Stimulated activated naive CD4-positive, alpha-beta T cell treated with Interleukin-2 at 50 U/mL for 16 hours (primary cell): Measurements from ENCODE around the gene SSNA1.

Experiments used
- DNase-seq: peaks from one replicate; lab custom pipeline; 2025; lab: John Stamatoyannopoulos, UW

Gene SSNA1

GRCh38 chr9:137168573-137168903 lies 19.9 kb upstream of the SSNA1 start:
- no peak for DNase-seq

DNA sequence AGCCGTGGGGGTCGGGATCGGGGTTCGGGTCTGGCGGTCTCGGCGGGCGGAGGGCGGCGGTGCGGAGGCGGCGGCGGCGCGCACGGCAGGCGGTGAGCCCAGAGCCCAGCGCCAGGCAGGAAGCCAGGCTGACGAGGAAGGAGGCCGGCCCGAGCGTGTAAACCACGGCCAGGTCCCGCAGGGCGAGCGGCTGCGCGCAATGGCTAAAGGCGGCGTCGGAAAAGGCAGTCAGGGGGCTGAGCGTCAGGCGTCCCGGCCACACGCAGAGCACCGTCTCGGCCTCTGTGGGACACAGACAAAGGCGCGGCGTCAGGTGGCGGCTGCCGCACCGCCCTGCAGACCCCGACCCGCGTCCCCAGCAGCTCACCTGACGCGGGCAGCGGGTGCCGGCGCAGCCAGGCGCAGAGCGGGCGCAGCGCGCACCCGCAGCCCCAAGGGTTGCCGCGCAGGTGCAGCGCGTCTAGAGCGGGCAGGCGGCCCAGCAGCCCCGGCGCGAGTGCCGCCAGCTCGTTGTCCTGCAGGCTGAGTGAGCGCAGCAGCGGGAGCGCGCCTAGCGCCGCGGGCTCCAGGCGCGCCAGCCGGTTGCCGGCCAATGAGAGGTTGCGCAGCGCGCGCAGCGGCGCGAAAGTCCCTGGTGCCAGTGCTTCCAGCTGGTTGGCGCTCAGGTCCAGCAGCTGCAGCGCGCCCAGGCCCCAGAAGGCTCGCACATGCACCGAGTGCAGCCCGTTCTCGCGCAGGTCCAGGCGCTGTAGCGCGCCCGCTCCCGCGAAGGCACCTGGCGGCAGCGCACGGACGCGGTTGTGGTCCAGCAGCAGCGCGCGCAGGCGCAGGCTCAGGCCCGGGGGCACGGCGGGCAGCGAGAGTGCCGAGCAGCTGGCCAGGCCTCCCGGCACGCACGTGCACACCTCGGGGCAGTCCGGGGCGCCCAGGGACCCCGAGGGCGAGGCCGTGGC lies 19.3 kb upstream of the SSNA1 start:
- DNase-seq: no peak

GRCh38 chr9:137169896-137170358 lies 18.5 kb upstream of the SSNA1 start, which contains the start of gene LRRC26:
Gene LRRC26 (minus strand): TSS chr9:137170051. CDS start chr9:137169943, 108 bp downstream.
- DNase-seq: no peak

DNA sequence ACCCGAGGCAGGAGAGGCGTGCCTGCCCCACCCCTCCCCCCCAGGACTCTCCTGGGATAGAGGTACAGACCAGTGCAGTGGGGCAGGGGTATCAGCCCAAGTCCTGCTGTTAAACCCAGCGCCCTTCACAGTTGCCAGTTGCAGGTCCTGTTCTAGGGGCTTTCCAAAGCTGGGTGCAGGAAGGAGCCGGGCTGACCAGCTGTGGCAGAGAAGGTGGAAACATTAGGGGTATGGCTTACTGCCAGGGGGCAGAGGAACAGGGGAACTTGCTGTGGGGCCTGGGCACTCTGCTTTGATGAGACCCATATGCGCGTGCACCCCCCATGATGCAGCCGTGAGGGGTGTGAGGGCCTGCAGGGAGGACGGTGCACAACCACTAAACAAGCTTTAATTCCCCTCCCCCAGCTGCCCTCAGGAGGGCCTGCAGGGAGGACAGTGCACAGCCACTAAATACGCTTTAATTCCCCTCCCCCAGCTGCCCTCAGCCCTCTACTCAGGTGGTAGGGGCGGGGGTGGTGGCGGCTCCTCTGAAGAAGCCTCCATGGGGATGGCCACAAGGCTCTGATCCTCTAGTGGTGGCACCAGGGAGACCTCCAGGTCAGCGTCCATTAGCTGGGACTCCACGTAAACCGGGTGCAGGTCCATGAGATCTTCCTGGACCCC lies 17.9 kb upstream of the SSNA1 start:
- DNase-seq: no peak

GRCh38 chr9:137171149-137171900 lies 17.2 kb upstream of the SSNA1 start:
- DNase-seq: no peak

GRCh38 chr9:137172901-137173795 lies 15.3 kb upstream of the SSNA1 start:
- DNase-seq: no peak

GRCh38 chr9:137173796-137174664 lies 14.4 kb upstream of the SSNA1 start:
- DNase-seq: no peak

DNA sequence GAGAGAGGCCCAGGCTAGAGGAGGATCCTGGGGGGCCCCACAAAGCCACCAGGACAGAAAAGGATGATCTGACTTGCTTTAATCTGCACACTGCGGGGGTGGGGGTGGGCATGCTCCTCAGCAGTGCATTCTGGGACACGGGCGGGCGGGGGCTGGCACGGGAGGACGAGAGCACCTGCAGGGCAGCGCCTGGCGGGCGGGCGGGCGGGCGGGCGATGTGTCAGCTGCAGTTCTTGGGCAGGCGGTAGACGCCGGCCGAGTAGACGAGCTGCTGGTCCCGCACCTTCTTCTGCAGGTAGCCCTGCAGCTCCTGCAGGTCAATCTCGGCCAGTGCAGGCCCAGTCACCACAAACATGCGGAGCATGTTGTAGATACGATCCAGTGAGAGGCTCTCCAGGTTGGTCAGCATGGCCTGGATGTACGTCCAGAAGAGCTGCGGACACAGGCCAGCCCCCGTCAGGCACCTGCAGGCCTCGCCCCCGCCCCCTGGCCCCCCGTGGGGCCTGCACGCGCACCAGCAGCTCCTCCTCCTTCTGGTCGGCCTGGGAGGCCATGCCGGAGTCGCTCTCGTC lies 13.7 kb upstream of the SSNA1 start:
- peak; percentile 4 for DNase-seq

DNA sequence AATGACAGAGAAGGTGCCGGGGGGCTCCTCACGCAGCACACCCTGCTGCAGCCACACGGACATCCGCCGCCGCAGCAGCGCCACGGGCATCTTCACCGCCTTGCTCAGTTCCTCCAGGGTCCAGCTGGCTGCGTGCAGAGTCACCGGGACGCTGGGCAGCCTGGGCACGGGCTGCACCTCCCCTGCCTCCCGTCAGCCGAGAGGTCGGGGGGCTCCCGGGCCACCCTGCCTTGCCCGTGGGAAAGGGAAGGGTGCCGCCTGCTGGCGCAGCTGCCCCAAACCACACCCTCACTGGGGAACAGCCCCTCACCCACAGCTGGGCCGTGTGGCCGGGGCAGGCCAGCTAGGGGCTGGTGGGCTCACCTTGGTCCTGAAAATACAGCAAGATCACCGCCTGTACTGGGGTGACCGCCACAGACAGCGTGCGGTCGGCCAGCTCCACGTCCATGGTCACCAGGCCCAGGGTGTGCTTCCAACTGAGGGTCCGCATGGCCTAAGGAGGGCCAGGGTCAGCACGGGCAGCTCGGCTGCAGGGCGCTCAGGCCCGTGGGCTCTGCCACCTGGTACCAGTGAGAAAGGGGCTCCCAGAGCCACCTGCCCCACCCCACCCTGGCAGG lies 13.0 kb upstream of the SSNA1 start:
- DNase-seq: no peak

GRCh38 chr9:137176302-137177182 lies 11.9 kb upstream of the SSNA1 start:
- DNase-seq: no peak

- DNase-seq: no peak
Observed at GRCh38 chr9:137178201-137178938, 10.1 kb upstream of the SSNA1 start.

- no peak for DNase-seq
Observed at GRCh38 chr9:137178939-137179630, 9.4 kb upstream of the SSNA1 start.

- no peak for DNase-seq
Observed at GRCh38 chr9:137179761-137180160, 8.7 kb upstream of the SSNA1 start.

DNA sequence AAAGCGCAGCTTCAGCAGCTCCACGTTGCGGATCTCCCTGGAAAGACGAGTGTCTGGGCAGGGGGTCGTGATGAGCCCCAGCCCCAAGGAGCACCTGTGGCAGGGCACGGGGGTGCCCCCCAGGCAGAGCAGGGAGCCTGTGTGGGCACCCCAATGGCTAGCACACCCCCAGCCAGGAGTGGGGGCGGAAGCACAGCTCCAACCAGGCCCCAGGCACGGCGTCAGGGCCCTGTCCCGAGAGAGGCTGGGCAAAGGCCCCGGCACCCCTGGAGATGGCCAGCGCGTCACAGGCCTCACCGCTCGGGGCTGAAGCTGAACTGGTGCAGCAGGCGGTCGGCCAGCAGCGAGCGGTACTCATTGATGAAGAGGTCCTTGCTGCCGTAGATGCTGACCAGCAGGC lies 8.0 kb upstream of the SSNA1 start:
- DNase-seq: no peak

GRCh38 chr9:137181680-137182079 lies 6.8 kb upstream of the SSNA1 start:
- no peak for DNase-seq

DNA sequence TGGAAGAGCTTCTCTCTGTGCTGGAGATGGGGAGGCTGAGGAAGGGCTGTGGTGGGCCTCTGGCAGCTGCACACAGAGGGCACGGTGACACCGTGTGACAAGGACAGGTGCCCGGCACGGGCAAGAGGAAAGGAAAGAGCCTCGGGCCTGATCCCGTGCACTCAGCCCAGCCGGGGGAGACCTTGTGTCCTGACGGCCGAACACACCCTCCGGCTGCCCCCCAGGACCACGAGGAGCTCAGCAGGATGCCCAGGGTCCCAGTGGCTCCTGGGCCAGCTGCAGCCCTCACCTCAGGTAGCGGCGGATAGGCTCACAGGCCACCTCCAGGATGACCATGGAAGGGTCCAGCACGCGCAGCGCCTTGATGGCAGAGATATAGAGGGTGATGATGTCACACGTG lies 5.6 kb upstream of the SSNA1 start:
- no peak for DNase-seq

DNA sequence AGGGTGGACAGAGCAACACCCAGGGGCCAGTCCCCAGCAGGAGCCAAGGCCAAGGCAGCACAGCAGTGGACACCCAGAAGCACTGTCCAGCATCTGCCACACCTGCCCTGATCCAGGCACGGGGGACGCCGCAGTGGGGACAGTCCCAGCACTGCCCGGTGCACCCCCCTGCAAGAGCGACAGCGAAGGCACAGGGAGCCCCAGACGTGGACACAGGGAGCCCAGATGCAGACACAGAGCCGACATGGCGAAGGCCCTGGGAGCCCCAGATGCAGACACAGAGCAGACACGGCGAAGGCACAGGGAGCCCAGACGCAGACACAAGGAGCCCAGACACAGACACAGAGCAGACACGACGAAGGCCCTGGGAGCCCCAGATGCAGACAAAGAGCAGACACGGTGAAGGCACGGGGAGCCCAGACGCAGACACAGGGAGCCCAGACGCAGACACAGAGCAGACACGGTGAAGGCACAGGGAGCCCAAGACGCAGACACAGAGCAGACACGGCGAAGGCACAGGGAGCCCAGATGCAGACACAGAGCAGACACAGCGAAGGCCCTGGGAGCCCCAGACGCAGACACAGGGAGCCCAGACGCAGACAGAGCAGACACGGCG lies 4.4 kb upstream of the SSNA1 start:
- DNase-seq: no peak
